ENCODE results near the gene TBC1D10B.

The TBC1D10B gene, protein sequence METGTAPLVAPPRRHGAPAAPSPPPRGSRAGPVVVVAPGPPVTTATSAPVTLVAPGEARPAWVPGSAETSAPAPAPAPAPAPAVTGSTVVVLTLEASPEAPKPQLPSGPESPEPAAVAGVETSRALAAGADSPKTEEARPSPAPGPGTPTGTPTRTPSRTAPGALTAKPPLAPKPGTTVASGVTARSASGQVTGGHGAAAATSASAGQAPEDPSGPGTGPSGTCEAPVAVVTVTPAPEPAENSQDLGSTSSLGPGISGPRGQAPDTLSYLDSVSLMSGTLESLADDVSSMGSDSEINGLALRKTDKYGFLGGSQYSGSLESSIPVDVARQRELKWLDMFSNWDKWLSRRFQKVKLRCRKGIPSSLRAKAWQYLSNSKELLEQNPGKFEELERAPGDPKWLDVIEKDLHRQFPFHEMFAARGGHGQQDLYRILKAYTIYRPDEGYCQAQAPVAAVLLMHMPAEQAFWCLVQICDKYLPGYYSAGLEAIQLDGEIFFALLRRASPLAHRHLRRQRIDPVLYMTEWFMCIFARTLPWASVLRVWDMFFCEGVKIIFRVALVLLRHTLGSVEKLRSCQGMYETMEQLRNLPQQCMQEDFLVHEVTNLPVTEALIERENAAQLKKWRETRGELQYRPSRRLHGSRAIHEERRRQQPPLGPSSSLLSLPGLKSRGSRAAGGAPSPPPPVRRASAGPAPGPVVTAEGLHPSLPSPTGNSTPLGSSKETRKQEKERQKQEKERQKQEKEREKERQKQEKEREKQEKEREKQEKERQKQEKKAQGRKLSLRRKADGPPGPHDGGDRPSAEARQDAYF

DNA sequence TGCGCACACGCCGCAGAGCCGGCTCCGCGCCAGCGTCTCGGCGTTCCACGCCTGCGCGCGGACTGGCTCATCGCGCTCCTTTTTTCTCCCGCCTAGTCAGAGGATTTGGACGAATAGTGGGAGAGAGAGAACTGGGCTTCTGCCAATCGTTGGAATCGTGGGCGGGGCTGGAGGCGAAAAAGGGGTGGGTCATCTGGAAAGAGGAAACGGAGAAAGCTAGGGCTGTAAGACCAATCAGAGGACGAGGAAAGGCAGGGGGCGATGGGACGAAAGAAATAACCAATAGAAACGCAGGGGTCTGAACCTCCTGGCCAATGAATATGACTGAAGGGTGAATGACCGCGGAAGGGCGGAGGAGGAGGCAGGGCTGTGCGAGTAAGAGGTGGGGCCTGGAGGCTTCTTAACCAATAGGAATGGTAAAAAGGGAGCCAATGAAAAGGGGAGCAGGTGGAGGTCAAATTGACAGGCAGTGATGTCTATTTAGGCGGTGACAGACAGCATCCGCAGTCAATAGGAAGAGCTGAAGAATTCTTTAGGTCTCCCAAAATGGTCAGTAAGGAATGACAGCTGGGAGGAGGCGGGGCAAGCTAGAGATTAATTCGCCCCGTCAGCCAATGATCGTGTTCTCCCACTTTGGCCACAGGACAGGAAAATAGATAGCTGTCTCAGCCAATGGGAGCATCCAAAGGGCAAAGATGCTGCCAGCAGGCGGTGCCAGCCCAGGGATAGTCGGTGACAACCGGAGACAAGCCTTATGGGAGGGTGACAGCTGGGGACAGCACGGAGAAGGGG lies at the start of gene TBC1D10B:
Gene TBC1D10B, minus strand, starts transcription at position 39 of the 792 bp plus-strand sequence. CDS start 311 bp downstream, outside the sequence.
- peak; percentile 100 for FAIRE-seq

DNA sequence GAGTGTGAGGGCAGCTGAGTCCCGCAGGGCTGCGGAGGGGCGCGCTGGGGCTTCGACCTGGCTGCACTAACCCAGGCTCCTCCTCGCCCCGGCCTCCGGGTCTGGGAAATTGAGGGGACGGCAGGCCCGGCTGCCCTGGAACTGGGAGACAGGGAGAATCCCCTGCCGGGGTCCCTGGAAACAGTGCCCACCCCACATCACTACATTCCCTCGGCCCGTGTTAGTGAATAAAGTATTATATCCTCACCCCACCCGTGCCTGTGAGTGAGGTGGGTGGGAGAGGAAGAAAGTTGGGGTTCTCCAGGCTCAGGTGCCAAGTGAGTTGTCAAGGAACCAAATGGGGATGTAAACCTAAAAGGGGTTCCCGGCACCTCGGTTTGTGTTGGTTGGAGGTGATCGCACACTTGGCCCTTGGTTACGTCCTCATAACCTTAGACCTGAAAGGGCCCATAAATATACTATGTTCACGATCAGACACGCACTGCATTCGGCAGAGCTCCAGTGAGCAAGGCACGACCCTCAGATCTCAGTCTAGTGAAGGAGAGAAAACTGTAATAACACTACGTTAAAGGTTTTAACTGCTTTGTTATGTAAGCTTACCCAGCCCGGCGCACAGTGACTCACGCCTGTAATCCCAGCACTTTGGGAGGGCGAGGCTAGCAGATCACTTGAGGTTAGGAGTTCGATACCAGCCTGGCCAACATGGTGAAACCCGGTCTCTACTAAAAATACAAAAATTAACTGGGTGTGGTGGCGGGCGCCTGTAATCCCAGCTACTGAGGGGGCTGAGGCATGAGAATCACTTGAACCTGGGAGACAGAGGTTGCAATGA lies 48.3 kb upstream of the TBC1D10B start:
- FAIRE-seq, result no peak

DNA sequence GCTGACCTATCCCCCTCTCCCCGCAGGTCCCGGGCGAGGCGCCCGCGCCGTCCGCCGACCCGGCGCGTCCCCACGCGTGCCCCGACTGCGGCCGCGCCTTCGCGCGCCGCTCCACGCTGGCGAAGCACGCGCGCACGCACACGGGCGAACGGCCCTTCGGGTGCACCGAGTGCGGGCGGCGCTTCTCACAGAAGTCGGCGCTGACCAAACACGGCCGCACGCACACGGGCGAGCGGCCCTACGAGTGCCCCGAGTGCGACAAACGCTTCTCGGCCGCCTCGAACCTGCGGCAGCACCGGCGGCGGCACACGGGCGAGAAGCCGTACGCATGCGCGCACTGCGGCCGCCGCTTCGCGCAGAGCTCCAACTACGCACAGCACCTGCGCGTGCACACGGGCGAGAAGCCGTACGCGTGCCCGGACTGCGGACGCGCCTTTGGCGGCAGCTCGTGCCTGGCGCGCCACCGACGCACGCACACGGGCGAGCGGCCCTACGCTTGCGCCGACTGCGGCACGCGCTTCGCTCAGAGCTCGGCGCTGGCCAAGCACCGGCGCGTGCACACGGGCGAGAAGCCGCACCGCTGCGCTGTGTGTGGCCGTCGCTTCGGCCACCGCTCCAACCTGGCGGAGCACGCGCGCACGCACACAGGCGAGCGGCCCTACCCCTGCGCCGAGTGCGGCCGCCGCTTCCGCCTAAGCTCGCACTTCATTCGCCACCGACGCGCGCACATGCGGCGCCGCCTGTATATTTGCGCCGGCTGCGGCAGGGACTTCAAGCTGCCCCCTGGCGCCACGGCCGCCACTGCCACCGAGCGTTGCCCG lies 47.4 kb upstream of the TBC1D10B start:
- no peak for FAIRE-seq

DNA sequence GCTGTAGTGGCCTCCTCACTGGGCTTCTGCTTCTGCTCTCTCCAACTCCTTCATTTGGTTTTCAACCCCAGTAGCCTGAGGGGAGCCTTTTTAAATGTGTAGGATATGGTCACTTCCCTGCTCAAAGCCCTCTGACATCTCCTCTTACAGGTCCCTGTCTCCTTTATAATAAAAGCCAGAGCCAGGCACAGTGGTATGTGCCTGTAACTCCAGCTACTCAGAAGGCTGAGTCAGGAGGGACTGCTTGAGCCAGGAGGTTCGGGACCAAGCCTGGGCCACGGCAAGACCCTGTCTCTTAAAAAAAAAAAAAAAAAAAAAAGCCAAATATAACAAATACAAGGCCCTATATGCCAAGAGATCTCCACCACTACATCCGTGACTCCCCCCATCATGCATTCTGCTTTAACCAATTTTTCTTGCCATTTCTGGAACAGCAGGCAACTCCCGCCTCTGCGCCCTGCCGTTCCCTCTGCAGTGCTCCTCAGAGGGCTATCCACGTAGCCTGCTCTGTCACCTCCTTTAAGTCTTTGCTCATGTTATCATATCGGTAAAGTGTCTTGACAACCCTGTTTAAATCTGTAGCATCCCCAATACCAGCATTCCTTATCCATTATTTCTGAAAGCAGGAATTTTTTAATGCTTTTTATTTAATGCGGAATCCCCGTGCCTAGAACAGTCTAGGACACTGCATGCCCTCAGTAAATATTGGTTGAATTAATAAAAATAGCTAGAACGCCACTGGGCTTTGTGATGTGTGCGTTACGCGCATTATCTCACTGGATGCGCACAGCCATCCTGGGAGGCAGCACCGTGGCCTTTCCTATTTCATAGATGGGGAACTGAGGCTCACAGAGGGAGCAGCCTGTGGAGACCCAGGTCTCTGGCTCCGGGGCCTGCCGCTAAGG lies 46.6 kb upstream of the TBC1D10B start:
- FAIRE-seq, result no peak

DNA sequence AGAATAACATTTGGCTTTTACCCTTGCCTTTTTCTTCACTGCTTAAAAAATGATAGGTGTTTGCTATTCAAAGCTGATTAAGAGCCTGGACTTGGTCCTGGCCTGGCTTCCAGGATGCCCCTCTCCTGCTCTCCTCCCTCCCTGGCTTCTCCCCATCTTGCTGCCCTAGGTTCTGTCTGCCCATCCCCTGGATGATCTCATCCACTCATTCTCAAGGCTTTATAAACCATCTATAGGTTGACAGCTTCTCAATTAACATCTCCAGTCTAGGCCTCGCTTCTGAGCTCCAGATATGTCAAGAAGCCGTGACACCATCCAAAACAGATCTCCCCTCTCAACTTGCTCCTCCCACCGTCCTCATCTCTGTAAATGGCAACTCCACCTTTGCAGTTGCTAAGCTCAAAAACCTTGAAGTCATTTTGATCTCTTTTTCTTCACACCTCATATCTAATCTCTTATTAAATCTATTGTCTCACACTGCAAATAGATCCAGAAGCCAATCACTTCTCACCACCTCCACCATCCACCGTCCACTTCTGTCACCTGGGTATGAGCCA lies 45.8 kb upstream of the TBC1D10B start:
- FAIRE-seq, result no peak

DNA sequence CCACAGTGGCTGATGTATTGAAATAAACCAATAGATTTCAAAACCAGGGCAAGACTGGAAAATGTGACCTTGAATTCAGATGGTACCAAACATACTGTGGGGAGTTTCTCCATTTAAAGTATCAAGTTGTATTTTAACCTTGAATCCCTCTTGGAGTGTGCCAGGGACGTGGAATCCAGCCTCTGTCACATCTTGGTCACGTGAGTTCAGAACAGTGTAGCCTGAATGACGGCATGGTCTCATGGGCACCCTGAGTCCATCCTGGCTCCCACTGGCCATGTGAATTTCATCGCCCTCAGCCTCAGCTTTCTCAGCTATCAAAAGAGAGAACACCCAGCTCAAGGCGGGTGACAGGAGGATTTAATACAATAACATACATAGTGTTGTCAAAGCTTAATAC lies 43.9 kb upstream of the TBC1D10B start:
- no peak for FAIRE-seq

DNA sequence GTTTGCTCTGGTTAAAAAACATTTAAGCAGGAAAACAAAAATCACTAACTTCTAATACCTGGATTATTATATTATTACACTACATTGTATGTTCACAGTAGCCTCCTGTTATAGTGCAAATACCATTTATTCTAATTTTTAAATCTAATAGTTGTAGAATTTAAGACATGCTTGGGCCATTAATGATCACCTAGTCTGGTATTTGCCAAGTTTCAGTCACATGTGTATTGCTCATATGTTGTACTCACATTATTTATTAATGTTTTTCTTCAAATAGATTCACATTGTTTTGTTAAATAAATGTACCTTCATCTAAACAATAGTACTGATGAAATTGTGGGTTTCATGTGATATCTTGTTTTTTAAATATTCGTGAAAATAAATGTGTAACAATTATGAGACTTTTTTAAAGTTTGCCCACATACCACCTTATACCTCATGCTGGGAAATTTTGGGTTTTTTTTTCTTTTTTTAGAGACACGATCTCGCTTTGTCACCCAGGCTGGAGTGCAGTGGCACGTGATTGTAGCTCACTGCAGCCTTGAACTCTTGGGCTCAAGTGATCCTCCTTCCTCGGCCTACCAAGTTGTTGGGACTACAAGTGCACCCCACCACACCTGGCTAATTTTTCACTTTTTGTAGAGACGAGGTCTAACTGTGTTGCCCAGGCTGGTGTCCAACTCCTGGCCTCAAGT lies 43.0 kb upstream of the TBC1D10B start:
- no peak for FAIRE-seq

DNA sequence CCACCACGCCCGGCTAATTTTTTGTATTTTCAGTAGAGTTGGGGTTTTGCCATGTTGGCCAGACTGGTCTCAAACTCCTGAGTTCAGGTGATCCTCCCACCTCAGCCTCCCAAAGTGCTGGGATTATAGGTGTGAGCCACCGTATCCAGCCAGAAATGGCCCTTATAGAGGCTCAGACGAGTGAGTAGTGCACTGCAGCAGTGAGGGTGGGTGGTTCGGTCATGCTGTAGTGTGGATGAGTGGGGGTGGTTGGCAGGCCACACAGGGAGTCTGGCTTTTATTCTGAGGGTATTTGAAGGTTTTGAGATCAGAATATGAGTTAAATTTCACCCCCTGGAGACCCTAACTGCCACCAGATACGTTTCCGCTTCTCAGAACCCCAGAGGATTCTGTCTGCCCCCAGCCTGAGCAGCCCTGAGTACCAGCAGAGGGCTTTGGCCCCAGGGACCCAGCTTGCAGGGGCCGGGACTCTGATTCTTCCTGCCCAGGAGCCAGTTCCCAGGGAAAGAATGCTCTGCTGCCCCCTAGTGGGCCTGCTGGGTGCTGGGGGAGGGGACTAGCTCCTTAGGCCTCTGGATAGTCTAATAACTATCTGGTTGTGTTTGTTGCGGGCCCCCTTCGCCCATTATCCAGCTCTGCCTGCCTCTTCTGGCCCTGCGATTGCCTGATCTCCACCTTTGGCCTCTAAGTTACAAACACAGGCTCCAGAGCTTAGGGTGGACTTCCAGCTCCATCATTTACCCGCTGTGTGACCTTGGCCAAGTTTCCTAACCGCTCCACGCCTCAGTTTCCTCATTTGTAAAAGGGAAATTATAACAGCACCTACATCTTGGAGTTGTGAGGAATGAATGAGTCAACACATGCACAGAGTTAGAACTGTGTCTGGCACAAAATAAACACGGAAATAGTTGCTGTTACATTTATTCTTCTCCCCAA lies 39.1 kb upstream of the TBC1D10B start:
- FAIRE-seq, result no peak

DNA sequence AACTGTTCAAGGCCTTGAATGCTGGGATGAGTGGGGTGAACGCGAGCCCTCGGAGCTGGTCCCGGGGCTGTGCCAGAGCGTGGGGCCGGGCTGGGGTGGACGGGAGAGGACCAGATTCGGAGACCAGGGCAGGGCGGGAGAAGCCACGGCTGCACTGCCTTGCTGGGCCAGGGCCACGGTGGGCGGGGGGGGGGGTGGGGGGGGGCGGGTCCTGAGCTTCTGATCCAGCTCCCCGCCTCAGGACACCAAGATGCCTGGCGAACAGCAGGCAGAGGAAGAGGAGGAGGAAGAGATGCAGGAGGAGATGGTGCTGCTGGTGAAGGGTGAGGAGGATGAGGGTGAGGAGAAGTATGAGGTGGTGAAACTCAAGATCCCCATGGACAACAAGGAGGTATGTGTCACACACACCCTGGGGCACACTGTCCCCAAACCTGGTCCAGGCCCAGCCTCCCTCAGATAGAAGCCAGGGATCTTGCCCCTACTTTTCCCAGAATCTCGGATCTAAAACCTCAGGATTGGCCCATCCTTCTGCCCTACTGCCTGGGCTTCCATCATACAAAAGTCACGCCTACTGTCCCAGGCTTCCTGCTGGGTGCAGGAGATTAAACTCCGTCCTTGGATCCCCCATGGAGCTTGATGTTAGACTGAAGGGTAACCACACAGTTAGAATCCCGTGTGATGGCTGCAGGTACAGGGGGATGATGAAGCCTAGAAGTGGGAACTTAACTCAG lies 37.7 kb upstream of the TBC1D10B start:
- FAIRE-seq, result no peak

DNA sequence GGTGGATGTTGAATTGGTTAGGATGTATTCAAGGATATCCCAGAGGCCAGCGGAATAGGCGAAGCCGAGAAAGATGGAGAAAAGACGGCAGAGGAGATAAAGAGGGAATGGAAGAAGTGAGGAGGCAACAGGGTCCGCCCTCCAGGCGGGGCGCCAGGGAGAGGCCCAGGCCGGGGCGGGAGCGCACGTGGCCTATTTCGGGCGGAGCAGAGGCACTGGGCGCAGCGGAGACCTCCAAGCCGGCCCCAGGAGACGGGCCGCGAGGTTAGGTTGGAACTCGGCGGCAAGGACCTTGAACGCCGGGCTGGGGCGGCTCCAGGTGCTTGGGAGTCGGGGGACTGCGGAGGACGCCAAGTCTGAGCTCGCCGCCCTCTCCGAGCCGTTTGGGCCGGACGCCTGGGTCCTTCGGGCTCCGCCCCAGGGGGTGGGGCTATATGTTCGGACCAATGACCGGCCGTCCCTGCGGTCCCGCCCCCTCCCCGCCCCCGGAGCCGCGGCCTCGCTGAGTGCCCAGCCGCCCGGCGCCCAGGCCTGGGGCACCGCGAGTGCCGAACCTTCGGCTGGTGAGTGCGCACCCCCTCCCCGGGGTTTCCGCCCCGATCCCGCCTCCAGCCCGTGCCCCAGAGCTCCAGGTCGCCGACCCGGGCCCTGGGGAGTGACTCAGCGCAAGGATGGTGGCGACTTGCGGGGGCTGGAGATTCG lies 37.0 kb upstream of the TBC1D10B start, which contains the start of gene ZNF771:
Gene ZNF771, plus strand, starts transcription at position 505 of the 702 bp plus-strand sequence. CDS start 448 bp downstream, outside the sequence.
- FAIRE-seq, result no peak

DNA sequence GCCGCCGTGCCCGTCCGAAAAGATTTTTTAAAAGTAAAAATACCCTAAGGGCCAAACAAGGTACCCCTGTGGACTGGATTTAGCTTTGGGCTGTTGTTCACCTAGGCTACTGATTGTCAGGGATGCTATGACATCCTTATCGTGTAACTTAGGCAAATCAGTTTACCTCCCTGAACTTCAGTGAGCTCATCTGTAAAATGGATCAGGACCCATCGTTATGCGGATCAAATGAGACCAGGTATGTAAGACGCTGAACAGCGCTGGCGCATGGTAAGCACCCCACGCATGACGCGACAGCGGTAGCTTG lies 36.5 kb upstream of the TBC1D10B start:
- no peak for FAIRE-seq

DNA sequence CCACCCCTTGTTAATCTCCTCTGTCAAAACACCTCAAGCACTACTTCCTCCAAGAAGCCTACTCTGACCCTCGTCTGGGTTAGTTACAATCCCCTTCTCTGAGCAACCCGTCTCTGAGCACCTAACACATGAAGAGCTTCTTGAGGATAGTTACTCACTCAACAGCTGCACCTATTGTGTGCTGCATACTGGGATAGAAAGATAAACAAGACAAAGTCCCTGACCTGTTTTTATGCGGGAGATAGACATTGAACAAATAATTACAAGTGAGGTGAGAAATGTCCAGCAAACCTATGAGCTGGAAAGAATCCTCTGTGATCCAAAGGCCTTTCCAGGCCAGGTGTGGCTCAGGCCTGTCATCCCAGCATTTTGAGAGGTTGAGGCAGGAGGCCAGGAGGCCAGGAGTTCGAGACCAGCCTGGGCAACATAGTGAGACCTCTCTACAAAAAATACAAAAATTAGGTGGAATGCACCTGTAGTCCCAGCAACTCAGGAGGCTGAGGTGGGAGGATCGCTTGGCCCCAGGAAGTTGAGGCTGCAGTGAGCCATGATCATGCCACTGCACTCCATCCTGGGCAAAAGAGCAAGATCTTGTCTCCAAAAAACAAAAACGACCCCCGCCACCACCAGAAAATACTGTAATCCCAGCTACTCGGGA lies 31.6 kb upstream of the TBC1D10B start:
- no peak for FAIRE-seq

DNA sequence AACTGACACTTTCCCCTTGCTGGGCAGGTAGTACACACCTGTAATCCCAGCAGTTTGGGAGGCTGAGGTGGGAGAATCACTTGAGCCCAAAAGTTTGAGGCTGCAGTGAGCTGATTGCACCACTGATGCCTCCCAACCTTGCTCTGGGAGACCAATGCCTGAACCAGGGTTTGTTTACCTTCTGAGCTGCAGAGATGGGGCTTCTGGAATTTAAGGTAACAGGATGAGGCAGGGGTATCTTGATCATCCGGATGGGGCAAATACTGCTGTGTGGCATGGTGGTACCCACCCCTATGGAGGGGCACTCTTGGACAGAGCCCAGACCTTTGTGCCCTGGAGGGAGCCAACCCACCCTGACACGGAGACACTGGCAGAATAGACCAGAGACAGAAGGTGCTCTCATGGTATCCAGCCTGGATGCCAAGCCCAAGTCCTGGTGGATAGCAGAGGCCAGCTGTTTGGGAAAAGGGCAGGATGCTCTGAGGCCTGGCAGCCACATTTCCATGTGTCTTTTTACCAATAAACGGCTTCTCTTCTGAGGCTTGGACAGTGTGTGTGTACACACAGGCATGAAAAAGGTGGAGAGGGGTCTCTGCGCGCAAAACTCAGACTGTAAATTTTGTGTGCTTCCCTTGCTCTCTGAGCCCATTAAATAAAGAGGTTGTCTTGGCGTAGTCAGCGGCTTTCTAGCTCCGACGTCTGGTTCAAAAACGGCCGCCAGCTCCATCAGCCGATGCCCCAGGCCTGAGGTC lies 29.3 kb upstream of the TBC1D10B start:
- no peak for FAIRE-seq

DNA sequence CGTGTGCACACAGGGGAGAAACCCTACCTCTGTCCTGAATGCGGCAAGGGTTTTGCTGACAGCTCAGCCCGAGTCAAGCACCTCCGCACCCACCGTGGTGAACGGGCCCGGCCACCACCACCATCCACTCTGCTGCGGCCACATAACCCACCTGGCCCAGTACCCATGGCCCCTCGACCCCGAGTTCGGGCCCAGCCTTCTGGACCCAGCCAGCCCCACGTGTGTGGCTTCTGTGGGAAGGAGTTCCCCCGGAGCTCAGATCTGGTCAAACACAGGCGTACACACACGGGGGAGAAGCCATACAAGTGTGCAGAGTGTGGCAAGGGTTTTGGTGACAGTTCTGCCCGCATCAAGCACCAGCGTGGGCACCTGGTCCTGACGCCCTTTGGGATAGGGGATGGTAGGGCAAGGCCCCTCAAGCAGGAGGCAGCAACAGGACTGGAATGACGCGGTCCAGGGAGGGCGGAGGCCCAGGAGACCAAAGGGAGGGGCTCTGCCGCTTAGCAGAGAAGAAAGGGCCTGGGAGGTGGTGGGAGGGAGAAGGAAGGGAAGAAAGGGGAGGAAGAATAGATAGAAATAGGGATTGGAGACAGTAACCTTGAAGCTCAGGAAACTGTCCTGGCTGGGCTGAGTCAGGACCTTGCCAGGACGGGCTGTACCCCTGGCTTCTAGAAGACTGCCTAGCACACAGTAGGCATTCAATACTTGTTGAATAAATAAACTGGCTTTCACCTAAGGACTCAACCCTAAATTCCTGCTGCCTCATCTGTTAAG lies 28.6 kb upstream of the TBC1D10B start:
- no peak for FAIRE-seq

All from islet of Langerhans (tissue), 1 donor.